HCT116 (cell line): ENCODE data around the gene RAB6C. TPM values are rescaled to one million over a fixed set of nuclear protein-coding genes. Genes with fewer than 3 reads are reported as not detected.

Source experiments
- ATAC-seq: fragments of 200-7000 bp; cut with Tn5 transposase; 2 replicates; pipeline ENCODE4 v1.9.1; 2020; ENCODE audit warnings: mild to moderate bottlenecking, moderate library complexity
- BruUV-seq: library from RNA; stranded (reverse); fragments of 400-500 nt; replicated peaks from 2 replicates; lab custom pipeline; 2021; lab: Mats Ljungman, UMichigan
- CTCF ChIA-PET: fragments of 300-600 bp; sonication (Branson Sonifier 250); formaldehyde crosslinking; loops from one replicate; lab custom pipeline; 2021; ENCODE audit warnings: antibody characterized with exemption; lab: Charles Lee
- POLR2A ChIA-PET: fragments of 300-600, 350-600 bp; sonication (Branson Sonifier 250); formaldehyde crosslinking; loops from one replicate; lab custom pipeline; 2021; ENCODE audit warnings: antibody characterized with exemption; lab: Charles Lee
- RAD21 ChIA-PET, 2 experiments: fragments of 300-600 bp; sonication (Branson Sonifier 250); formaldehyde crosslinking; loops; one replicate each; lab custom pipeline; 2023; ENCODE audit warnings: low total read pairs in 2 of 2; ENCODE audit not compliant: uncharacterized antibody in 2 of 2, unreplicated experiment in 2 of 2, low non-redundant PET in 1 of 2; lab: Charles Lee
- DNase-seq: peaks from one replicate; pipeline ENCODE4 v3.0.0-alpha.2; 2010; ENCODE audit warnings: low read depth, low spot score
- H2AFZ ChIP-seq: fragments of 200-600 bp; shearing (Covaris generic), sonication (generic); 2 replicates; pipeline ENCODE4 v1.6.1; 2017; ENCODE audit warnings: low read depth, mixed run types, mixed read lengths, antibody characterized with exemption, low read length; ENCODE audit not compliant: poor library complexity, severe bottlenecking
- H3K27ac ChIP-seq: 2 replicates; pipeline ENCODE4 v1.5.1; 2012; ENCODE audit warnings: low read depth, low read length
- H3K27me3 ChIP-seq: fragments of 200-600 bp; sonication (generic); 2 replicates; pipeline ENCODE4 v1.6.1; 2016; ENCODE audit warnings: mixed run types, low read length, mixed read lengths; ENCODE audit not compliant: insufficient read depth
- H3K36me3 ChIP-seq, 2 experiments: fragments of 200-500 bp in 1 of 2; fragments of 200-600 bp in 1 of 2; sonication (Bioruptor generic) in 1 of 2; sonication (generic) in 1 of 2; 2 replicates each; pipeline versions ENCODE4 v1.5.1 to v1.6.1; 2014 to 2016; ENCODE audit warnings: low read length in 2 of 2, inconsistent platforms in 1 of 2, mixed read lengths in 1 of 2, mixed run types in 1 of 2; ENCODE audit not compliant: insufficient read depth in 2 of 2, control insufficient read depth in 1 of 2
- H3K4me1 ChIP-seq, 2 experiments: fragments of 200-600 bp in 1 of 2; sonication (generic) in 1 of 2; 2 replicates each; pipeline versions ENCODE4 v1.5.1 to v1.6.1; 2012 to 2017; ENCODE audit warnings: low read length in 2 of 2, inconsistent platforms in 1 of 2, mild to moderate bottlenecking in 1 of 2, mixed read lengths in 1 of 2, mixed run types in 1 of 2, moderate library complexity in 1 of 2; ENCODE audit not compliant: insufficient read depth in 2 of 2, control insufficient read depth in 1 of 2
- H3K4me2 ChIP-seq: fragments of 200-600 bp; sonication (generic); 2 replicates; pipeline ENCODE4 v1.6.1; 2017; ENCODE audit warnings: mixed run types, low read length, mixed read lengths
- H3K4me3 ChIP-seq, 2 experiments: fragments of 200-600 bp in 1 of 2; sonication (generic) in 1 of 2; replicated peaks in 1 of 2; 2 replicates each; pipeline ENCODE4 v1.5.1; 2011 to 2016; ENCODE audit warnings: low read length in 2 of 2, control low read depth in 1 of 2, low read depth in 1 of 2, mild to moderate bottlenecking in 1 of 2, mixed read lengths in 1 of 2, mixed run types in 1 of 2
- H3K79me2 ChIP-seq: fragments of 200-600 bp; sonication (generic); 2 replicates; pipeline ENCODE4 v1.6.1; 2017; ENCODE audit warnings: mild to moderate bottlenecking, mixed run types, low read length, moderate library complexity, mixed read lengths; ENCODE audit not compliant: insufficient read depth
- H3K9ac ChIP-seq: fragments of 200-600 bp; sonication (generic); 2 replicates; pipeline ENCODE4 v1.6.1; 2016; ENCODE audit warnings: low read length, mixed read lengths
- H3K9me2 ChIP-seq: fragments of 200-600 bp; sonication (generic), shearing (Covaris generic); 2 replicates; pipeline ENCODE4 v1.6.1; 2017; ENCODE audit warnings: mixed run types, mild to moderate bottlenecking, moderate library complexity; ENCODE audit not compliant: insufficient read depth
- H3K9me3 ChIP-seq, 2 experiments: fragments of 200-500 bp in 1 of 2; fragments of 200-600 bp in 1 of 2; sonication (Bioruptor generic) in 1 of 2; sonication (generic) in 1 of 2; 2 replicates each; pipeline ENCODE4 v1.6.1; 2014 to 2017; ENCODE audit warnings: low read length in 2 of 2, mixed read lengths in 2 of 2, inconsistent platforms in 1 of 2, low read depth in 1 of 2, mild to moderate bottlenecking in 1 of 2, mixed run types in 1 of 2, moderate library complexity in 1 of 2; ENCODE audit not compliant: control insufficient read depth in 1 of 2, insufficient read depth in 1 of 2
- H4K20me1 ChIP-seq: fragments of 200-600 bp; sonication (generic), shearing (Covaris generic); 2 replicates; pipeline ENCODE4 v1.6.1; 2017; ENCODE audit warnings: mixed run types, mild to moderate bottlenecking, moderate library complexity; ENCODE audit not compliant: insufficient read depth
- CBX3 ChIP-seq: IDR thresholded peaks from 2 replicates; pipeline ENCODE4 v1.6.1; 2012; ENCODE audit warnings: low read depth
- CEBPB ChIP-seq: IDR thresholded peaks from 2 replicates; pipeline ENCODE4 v1.6.1; 2012; ENCODE audit warnings: low read depth
- EGR1 ChIP-seq: IDR thresholded peaks from 2 replicates; pipeline ENCODE4 v1.6.1; 2012; ENCODE audit warnings: low read depth
- ELF1 ChIP-seq: IDR thresholded peaks from 2 replicates; pipeline ENCODE4 v1.6.1; 2012; ENCODE audit warnings: low read depth, borderline replicate concordance
- EZH2 ChIP-seq: fragments of 200-600 bp; sonication (generic); IDR thresholded peaks from 2 replicates; pipeline ENCODE4 v1.6.1; 2017; ENCODE audit warnings: antibody characterized with exemption, mixed run types
- EZH2phosphoT487 ChIP-seq: fragments of 200-600 bp; IDR thresholded peaks from 2 replicates; pipeline ENCODE4 v1.6.1; 2018; ENCODE audit warnings: antibody characterized with exemption, borderline replicate concordance
- FOSL1 ChIP-seq: IDR thresholded peaks from 2 replicates; pipeline ENCODE4 v1.6.1; 2012; ENCODE audit warnings: low read depth
- MAX ChIP-seq: IDR thresholded peaks from 2 replicates; pipeline ENCODE4 v1.6.1; 2012
- POLR2AphosphoS5 ChIP-seq: IDR thresholded peaks from 2 replicates; pipeline ENCODE4 v1.6.1; 2011; ENCODE audit warnings: mild to moderate bottlenecking, low read depth, low read length, moderate library complexity
- RAD21 ChIP-seq: IDR thresholded peaks from 2 replicates; pipeline ENCODE4 v1.6.1; 2012; ENCODE audit warnings: low read depth, mild to moderate bottlenecking
- SIN3A ChIP-seq: IDR thresholded peaks from 2 replicates; pipeline ENCODE4 v1.6.1; 2012; ENCODE audit warnings: low read depth
- SP1 ChIP-seq: IDR thresholded peaks from 2 replicates; pipeline ENCODE4 v1.6.1; 2012; ENCODE audit warnings: low read depth
- TCF7L2 ChIP-seq: IDR thresholded peaks from 2 replicates; pipeline ENCODE4 v1.7.0; 2011; ENCODE audit warnings: borderline replicate concordance, inconsistent platforms; ENCODE audit not compliant: insufficient read depth, insufficient read length; ENCODE audit errors: extremely low read depth
- ZBTB33 ChIP-seq: IDR thresholded peaks from 2 replicates; pipeline ENCODE4 v1.6.1; 2011; ENCODE audit warnings: mild to moderate bottlenecking, low read length, moderate library complexity; ENCODE audit not compliant: insufficient replicate concordance; ENCODE audit errors: extremely low read depth
- ZNF274 ChIP-seq: fragments of 200-500 bp; sonication (Bioruptor generic); IDR thresholded peaks from 2 replicates; pipeline ENCODE4 v1.6.1; 2014; ENCODE audit warnings: mild to moderate bottlenecking, low read depth, low read length, inconsistent platforms
- intact Hi-C: fragments of 100-400 bp; cut with micrococcal nuclease; formaldehyde crosslinking; loops from 2 replicates; pipeline ENCODE4 v1.10.0; 2022
- total RNA-seq: library from RNA; stranded (reverse); gene quantifications from one replicate; pipeline ENCODE4 v1.2.1, GENCODE V29; 2021; ENCODE audit not compliant: unreplicated experiment
- TF ChIP-seq, protein P1 (sequence below), 3 experiments: fragments of 200-600 bp in 1 of 3; sonication (generic) in 1 of 3; IDR thresholded peaks in 2 of 3; conservative IDR thresholded peaks in 1 of 3; 2 replicates each; pipeline ENCODE4 v1.5.1; 2012 to 2017; ENCODE audit warnings: low read depth in 2 of 3, low read length in 2 of 3, antibody characterized with exemption in 1 of 3, borderline replicate concordance in 1 of 3, control low read depth in 1 of 3, mild to moderate bottlenecking in 1 of 3, mixed read lengths in 1 of 3, mixed run types in 1 of 3, moderate library complexity in 1 of 3; ENCODE audit not compliant: insufficient read depth in 1 of 3
- TF ChIP-seq, protein P2 (sequence below): IDR thresholded peaks from 2 replicates; pipeline ENCODE4 v1.6.1; 2012

RAB6C gene
- total RNA-seq, 1 experiment from 2014 or later: not detected

DNA sequence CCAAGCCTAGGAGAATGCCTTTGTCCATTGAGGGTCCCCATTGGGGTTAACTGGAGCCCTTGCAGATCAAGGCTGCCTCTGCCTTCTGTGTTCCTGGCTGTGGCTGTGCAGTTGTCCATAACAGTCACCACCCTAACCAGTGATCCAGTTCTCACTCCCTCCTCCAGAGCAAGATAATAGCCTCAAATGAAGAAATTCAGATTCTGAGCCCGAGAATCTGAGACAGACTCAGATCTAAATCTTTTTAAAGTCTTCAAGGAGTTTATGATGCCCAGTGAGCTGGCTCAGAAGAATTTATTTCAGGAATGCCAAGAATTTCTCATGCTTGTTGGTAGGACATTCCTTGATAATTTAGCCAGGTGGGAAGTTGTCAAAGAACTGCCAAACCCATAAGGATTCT lies 44.3 kb upstream of the RAB6C start:
- intact Hi-C loops: no loop called here
- no peaks in the 10 kb centered on the region for H4K20me1 ChIP-seq
- RAD21 ChIA-PET: no interaction called here

More for the DNA sequence above, 44.3 kb upstream of the RAB6C start:
- Histone ChIP-seq H3K4me1 (no peaks in the 10 kb centered on the region), H3K27me3 (peaks cover 4% of the 10 kb centered on the region; the same call in 1 of the 2 replicates), H3K27ac (no peak overlapping the region), H3K9me2 (no peaks in the 10 kb centered on the region), H3K4me2 (no peak overlapping the region), H3K79me2 (no peaks in the 10 kb centered on the region), H3K9ac (no peak overlapping the region), H3K36me3 (no peaks in the 10 kb centered on the region), H2AFZ (no peak overlapping the region), H3K9me3 (no peaks in the 10 kb centered on the region), H3K4me3 (no peak overlapping the region)
- POLR2A ChIA-PET: no interaction called here
- ATAC-seq: no peak
- CTCF ChIA-PET: no interaction called here
- no peak for TF ChIP-seq EZH2
- no peak for TF ChIP-seq SIN3A
- no peak for TF ChIP-seq ZBTB33
- no peak for TF ChIP-seq SP1
- no peak for TF ChIP-seq RAD21
- TF ChIP-seq TCF7L2: no peak
- no peak for TF ChIP-seq POLR2AphosphoS5
- TF ChIP-seq, protein P1, sequence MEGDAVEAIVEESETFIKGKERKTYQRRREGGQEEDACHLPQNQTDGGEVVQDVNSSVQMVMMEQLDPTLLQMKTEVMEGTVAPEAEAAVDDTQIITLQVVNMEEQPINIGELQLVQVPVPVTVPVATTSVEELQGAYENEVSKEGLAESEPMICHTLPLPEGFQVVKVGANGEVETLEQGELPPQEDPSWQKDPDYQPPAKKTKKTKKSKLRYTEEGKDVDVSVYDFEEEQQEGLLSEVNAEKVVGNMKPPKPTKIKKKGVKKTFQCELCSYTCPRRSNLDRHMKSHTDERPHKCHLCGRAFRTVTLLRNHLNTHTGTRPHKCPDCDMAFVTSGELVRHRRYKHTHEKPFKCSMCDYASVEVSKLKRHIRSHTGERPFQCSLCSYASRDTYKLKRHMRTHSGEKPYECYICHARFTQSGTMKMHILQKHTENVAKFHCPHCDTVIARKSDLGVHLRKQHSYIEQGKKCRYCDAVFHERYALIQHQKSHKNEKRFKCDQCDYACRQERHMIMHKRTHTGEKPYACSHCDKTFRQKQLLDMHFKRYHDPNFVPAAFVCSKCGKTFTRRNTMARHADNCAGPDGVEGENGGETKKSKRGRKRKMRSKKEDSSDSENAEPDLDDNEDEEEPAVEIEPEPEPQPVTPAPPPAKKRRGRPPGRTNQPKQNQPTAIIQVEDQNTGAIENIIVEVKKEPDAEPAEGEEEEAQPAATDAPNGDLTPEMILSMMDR (IDR thresholded peaks at IDR 0.05 in 2 of 3, conservative IDR thresholded peaks at IDR 0.05 in 1 of 3; ENCODE audit: borderline replicate concordance in 1 of 3, insufficient read depth in 1 of 3, low read depth in 2 of 3, low read length in 2 of 3): no peak
- no peak for TF ChIP-seq ZNF274
- TF ChIP-seq EGR1: no peak
- TF ChIP-seq MAX: no peak
- no peak for TF ChIP-seq EZH2phosphoT487
- no peak for TF ChIP-seq ELF1
- no peak for TF ChIP-seq FOSL1
- TF ChIP-seq, protein P2, sequence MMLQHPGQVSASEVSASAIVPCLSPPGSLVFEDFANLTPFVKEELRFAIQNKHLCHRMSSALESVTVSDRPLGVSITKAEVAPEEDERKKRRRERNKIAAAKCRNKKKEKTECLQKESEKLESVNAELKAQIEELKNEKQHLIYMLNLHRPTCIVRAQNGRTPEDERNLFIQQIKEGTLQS: no peak
- no peak for TF ChIP-seq CEBPB
- TF ChIP-seq CBX3: no peak
- no peak for DNase-seq
- BruUV-seq: no TSS peak
